GOT3 (cell line): ENCODE measurements around the gene WNT5B.
"Not testable (repeated sequence)": the region's sequence is repeated elsewhere in the genome, so short reads cannot be mapped to it uniquely, and the experiment has no call there.

ENCODE experiments used
- DNase-seq: peaks from one replicate; lab custom pipeline; 2025; ENCODE audit warnings: mixed read lengths; lab: John Stamatoyannopoulos, UW

The WNT5B gene

DNA sequence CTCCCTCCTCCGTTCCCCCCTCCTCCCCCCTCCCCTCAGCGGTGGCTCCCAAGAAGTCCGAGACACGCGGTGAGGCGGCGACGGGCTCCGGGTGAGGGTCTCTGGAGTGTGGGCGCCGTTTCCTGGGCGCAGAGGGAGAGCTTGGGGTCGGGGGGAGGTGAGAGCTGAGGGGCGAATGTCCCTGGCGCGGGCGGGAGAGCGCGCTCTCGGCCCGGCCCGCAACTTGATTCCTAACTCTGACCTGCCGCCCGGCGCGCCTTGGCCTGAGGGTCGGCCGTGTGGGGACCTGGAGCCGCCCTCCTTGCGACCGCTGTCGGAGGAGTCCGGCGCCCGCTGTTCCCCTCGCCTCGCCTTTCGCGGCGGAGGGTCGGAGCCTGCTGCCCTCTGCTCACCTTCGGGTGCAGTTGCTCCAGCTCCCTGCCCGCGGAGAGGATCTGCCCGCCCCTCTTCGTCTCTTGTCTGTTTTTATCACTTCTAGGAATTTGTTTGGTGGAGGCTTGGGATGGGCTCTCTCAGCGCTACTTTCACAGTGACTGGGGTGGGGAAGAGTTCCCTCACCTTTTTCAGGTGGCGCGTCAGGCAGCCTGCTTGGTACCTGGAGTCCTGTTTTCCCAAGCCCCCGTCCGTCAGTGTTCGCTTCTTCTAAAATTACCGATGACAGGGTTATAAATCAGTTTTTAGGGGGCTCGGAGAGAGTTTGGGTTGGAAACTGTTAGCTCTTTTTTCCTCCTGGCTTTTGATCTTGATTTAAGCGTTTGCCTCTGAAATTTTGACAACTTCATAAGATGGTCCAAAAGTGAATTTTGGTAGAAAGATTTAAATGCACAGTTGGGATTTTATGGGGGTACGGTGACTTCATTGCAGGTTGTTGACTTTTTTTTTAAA is 62.3 kb downstream of the WNT5B start:
- DNase-seq: no peak

DNA sequence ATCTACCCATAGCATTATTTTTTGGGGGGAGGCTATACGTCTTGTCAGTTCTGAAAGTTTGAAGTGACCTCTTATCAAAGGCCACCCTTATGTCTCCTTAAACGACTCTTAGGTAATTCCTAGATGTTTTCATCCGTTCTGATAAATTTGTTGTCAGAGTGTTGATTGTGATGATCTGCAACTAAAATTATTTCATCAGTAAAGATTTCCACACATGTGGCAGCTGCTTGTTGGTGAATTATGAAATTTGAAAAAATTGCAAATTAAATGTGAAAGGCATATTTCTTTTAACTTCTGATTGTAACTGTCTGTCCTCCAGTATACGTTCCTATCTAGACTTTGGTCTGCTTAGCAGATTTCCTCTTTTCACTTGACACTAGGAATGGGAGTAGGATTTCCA is 63.2 kb downstream of the WNT5B start:
- DNase-seq: no peak

DNA sequence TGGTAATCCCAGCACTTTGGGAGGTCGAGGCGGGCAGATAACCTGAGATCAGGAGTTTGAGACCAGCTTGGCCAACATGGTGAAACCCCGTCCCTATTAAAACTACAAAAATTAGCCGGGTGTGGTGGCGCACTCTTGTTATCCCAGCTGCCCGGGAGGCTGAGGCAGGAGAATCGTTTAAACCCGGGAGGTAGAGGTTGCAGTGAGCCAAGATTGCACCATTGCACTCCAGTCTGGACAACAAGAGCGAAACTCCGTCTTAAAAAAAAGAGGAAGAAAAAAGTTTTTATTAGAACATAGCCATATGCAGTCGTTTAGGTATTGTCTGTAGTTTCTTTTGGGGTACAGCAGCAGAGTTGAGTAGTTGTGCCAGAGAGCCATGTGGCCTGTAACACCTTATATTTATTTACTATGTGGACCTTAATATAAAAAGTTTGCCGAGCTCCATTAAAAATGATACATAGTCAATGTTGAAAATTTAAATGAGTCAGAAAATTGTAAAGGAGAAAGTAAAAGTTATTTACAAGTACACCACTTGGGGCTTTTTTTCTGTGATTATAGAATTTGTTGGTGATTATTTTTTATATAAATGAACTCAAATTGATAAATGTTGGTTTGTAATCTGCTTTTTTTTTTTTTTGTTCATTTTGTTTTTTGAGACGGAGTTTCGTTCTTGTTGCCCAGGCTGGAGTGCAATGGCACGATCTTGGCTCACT is 64.0 kb downstream of the WNT5B start:
- no peak for DNase-seq

DNA sequence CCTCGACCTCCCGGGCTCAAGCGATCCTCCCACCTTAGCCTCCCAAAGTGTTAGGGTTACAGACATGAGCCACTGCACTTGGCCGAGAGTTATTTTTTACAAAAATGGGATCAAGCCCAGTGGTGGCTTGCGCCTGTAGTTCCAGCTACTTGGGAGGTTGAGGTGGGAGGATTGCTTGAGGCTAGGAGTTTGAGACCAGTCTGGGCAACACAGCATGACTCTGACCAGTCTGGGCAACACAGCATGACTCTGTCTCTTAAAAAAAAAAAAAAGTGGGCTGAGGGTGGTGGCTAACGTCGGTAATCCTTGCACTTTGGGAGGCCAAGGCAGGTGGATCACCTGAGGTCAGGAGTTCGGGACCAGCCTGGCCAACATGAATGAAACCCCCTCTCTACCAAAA is 66.1 kb downstream of the WNT5B start:
- not testable (repeated sequence) for DNase-seq

DNA sequence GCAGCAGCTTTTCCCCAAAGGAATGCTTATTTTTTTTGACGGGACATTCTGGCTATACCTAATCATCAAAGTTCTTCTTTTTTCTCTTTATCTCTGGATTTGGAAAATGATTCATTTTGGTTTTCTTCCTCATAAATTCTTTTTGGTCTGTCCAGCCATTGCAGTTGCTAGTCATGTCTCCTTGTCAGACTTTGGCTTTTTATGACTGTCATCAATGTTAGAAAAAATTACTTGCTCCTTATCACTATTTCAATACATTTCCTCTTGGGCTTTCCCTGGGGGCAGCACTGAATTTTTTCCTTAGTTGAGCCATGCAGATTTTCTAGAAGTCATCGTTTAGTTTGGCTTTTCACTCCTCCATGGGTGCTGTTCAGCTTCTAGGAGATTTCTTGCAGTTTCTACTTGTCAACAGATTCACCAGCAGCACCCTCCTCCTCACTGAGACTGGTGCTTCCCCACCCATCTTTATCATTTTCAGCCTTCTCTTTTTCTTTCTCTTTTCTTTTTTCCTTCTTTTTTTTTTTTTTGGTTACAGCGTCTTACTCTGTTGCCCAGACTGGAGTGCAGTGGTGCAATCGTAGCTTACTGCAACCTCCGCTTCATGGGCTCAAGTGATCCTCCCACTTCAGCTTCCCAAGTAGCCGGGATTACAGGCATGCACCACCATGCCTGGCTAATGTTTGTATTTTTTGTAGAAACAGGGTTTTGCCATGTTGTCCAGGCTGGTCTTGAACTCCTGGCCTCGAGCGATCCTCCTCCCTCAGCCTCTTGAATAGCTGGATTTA is 67.0 kb downstream of the WNT5B start:
- DNase-seq: no peak

DNA sequence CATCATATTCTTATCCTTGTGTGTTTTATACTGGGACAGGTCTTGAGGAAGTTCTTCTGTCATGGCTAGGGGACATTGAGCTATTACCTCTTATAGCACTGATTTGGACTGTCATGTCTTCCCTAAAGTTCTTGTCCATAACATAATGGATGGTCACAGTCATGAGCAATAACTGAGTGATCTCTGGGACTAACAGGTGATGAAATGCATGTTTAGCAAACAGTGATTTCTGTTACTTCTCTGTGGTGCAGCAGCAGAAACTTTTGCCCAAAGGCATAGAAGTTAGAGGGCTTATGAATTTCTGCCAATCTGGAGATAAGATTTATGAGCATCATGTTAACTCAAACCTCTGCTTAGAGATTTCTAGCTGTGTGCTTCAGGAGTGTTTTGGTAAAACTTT is 67.8 kb downstream of the WNT5B start:
- no peak for DNase-seq
